ENCODE results near the gene ADGRF1. TPM values are rescaled to one million over a fixed set of nuclear protein-coding genes. Genes with fewer than 3 reads are reported as not detected.

Gene ADGRF1
- total RNA-seq, 1 donor: not detected

GRCh38 chr6:47078991-47079390, 36.9 kb upstream of the ADGRF1 start:
- Histone ChIP-seq H3K4me3 (ENCODE audit: insufficient read depth, low read length) (no peak overlapping the region), H3K4me2 (ENCODE audit: insufficient read depth, low read length) (no peak overlapping the region), H2AFZ (ENCODE audit: low read length) (no peak overlapping the region), H3K36me3 (ENCODE audit: insufficient read depth, low read length) (no peaks in the 10 kb centered on the region), H3K4me1 (ENCODE audit: insufficient read depth, low read length) (no peaks in the 10 kb centered on the region), H4K20me1 (ENCODE audit: insufficient read depth, low read length) (no peaks in the 10 kb centered on the region), H3K27me3 (ENCODE audit: insufficient read depth, low read length) (no peaks in the 10 kb centered on the region), H3K27ac (ENCODE audit: low read depth, low read length) (no peak overlapping the region), H3K9me3 (ENCODE audit: low read depth, low read length) (no peaks in the 10 kb centered on the region), H3K79me2 (ENCODE audit: insufficient read depth, low read length) (no peaks in the 10 kb centered on the region)
- no peak for DNase-seq (ENCODE audit: insufficient read length, low spot score, missing footprints)
- no peak for TF ChIP-seq CTCF (IDR thresholded peaks at IDR 0.05; ENCODE audit: extremely low read depth, low read depth, low read length)

GRCh38 chr6:47076422-47077344, 34.6 kb upstream of the ADGRF1 start:
- Histone ChIP-seq H3K79me2 (ENCODE audit: insufficient read depth, low read length) (no peaks in the 10 kb centered on the region), H3K9me3 (ENCODE audit: low read depth, low read length) (no peaks in the 10 kb centered on the region), H3K27me3 (ENCODE audit: insufficient read depth, low read length) (no peaks in the 10 kb centered on the region), H4K20me1 (ENCODE audit: insufficient read depth, low read length) (no peaks in the 10 kb centered on the region), H3K4me3 (ENCODE audit: insufficient read depth, low read length) (no peak overlapping the region), H3K36me3 (ENCODE audit: insufficient read depth, low read length) (no peaks in the 10 kb centered on the region), H2AFZ (ENCODE audit: low read length) (no peak overlapping the region), H3K4me1 (ENCODE audit: insufficient read depth, low read length) (no peaks in the 10 kb centered on the region), H3K27ac (ENCODE audit: low read depth, low read length) (no peak overlapping the region), H3K4me2 (ENCODE audit: insufficient read depth, low read length) (no peak overlapping the region)
- no peak for DNase-seq (ENCODE audit: insufficient read length, low spot score, missing footprints)
- TF ChIP-seq CTCF (IDR thresholded peaks at IDR 0.05; ENCODE audit: extremely low read depth, low read depth, low read length): no peak

- Histone ChIP-seq H3K36me3 (ENCODE audit: insufficient read depth, low read length) (no peaks in the 10 kb centered on the region), H3K9me3 (ENCODE audit: low read depth, low read length) (no peaks in the 10 kb centered on the region), H2AFZ (ENCODE audit: low read length) (no peak overlapping the region), H3K4me1 (ENCODE audit: insufficient read depth, low read length) (no peaks in the 10 kb centered on the region), H3K27me3 (ENCODE audit: insufficient read depth, low read length) (no peaks in the 10 kb centered on the region), H4K20me1 (ENCODE audit: insufficient read depth, low read length) (no peaks in the 10 kb centered on the region), H3K79me2 (ENCODE audit: insufficient read depth, low read length) (no peaks in the 10 kb centered on the region), H3K4me2 (ENCODE audit: insufficient read depth, low read length) (no peak overlapping the region), H3K27ac (ENCODE audit: low read depth, low read length) (no peak overlapping the region), H3K4me3 (ENCODE audit: insufficient read depth, low read length) (no peak overlapping the region)
- TF ChIP-seq CTCF (IDR thresholded peaks at IDR 0.05; ENCODE audit: extremely low read depth, low read depth, low read length): no peak
- DNase-seq (ENCODE audit: insufficient read length, low spot score, missing footprints): no peak
Measured at GRCh38 chr6:47075741-47076421, 33.7 kb upstream of the ADGRF1 start.

- Histone ChIP-seq H3K4me2 (ENCODE audit: insufficient read depth, low read length) (no peak overlapping the region), H3K36me3 (ENCODE audit: insufficient read depth, low read length) (no peaks in the 10 kb centered on the region), H3K9me3 (ENCODE audit: low read depth, low read length) (no peaks in the 10 kb centered on the region), H3K27me3 (ENCODE audit: insufficient read depth, low read length) (no peaks in the 10 kb centered on the region), H3K4me3 (ENCODE audit: insufficient read depth, low read length) (no peak overlapping the region), H3K27ac (ENCODE audit: low read depth, low read length) (no peak overlapping the region), H3K79me2 (ENCODE audit: insufficient read depth, low read length) (no peaks in the 10 kb centered on the region), H3K4me1 (ENCODE audit: insufficient read depth, low read length) (no peaks in the 10 kb centered on the region), H4K20me1 (ENCODE audit: insufficient read depth, low read length) (no peaks in the 10 kb centered on the region), H2AFZ (ENCODE audit: low read length) (no peak overlapping the region)
- DNase-seq (ENCODE audit: insufficient read length, low spot score, missing footprints): no peak
- no peak for TF ChIP-seq CTCF (IDR thresholded peaks at IDR 0.05; ENCODE audit: extremely low read depth, low read depth, low read length)
Measured at GRCh38 chr6:47075168-47075567, 33.0 kb upstream of the ADGRF1 start.

All from osteoblast (primary cell).